NCI-H526 (cell line): Measurements from ENCODE around the gene C6.
A peak's percentile ranks its signal among the peaks of the same experiment; 100 is the strongest.

Source experiments
- DNase-seq, 2 experiments: peaks; one replicate each; lab custom pipeline; 2025; lab: John Stamatoyannopoulos, UW

The C6 gene

GRCh38 chr5:41122459-41122858 is 90.9 kb downstream of the C6 start:
- DNase-seq, result peak in 1 of 2 experiments; percentile 22

GRCh38 chr5:41120600-41120999 is 92.7 kb downstream of the C6 start:
- no peak for DNase-seq

- DNase-seq, result no peak
These were observed 95.2 kb downstream of the C6 start for GRCh38 chr5:41118177-41118576.

DNA sequence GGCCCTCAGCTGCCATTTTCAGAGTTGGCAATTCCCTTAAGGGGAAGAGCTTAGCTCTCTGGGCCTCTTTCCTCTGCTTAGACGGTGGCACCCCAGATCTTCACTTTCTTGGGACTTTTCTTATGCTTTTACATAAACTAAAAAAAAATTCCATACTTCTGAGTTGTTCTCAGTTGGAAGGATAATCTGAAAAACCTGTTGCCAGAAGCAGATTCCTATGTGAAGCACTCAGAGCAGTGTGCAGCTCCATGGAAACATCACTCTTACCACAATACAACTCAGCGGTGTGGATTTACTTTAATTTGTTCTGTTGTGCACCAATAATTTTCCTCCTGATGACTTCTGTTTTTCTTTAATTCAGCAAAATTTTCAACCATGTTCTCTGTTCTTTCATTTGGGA is 98.1 kb downstream of the C6 start:
- no peak for DNase-seq

DNA sequence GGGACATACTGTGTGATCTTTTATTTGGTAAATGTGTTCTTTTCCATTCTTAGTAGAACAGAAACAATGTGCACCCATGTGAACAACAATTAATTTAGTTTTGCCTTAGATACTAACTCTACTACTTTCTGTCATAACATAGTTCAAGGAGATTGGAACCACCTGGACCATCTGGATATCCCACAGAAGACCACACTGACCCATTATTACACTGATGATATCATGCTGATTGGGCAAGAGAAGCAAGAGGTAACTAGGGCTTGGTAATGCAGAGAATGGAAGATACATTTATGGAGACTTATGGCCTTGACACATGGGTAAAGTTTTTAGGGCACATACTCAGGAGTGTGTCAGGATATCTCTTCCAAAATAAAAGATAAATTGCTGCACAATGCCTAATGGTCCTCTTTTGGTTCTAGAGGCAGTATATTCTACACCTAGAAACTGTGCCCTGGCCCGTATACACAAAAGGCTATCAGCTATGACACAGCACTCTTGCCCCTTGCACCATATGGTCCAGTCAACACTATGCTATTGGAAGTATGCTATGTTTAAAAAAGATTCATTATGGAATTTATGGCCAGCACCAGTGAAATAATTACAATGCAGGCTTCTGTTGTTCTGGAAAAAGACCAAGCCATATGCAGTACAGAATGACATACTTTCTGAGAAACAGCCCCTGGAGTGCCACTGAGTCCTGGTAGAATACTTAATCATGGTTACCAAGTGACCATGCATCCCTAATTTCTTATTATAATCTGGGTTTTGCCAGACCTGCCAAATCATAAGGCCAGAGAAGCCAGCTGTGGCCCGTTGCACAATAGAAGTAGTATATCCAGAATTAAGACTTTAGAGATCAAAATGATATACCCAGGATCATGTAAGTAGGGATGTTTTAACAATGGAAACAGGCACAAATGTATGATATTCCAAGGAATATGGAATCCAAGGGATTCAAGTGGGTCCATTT is 100.6 kb downstream of the C6 start:
- no peak for DNase-seq

DNA sequence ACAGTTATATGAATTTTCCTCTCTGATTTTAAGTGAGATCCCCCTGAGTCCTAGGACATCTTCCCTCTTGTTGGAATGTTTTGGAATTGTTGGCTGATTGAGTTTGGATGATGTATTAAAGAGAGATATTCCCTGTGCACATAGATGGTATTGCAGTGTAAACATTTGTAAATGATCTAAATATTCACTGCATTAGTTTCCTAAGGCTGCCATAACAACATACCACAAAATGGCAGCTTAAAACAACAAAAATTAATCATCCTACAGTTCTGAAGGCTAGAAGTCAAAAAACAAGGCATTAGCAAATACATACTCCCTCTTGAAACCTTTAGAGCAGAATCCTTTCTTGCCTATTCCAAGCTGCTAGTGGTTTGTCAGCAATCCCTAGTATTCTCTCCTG is 104.1 kb downstream of the C6 start:
- no peak for DNase-seq

DNA sequence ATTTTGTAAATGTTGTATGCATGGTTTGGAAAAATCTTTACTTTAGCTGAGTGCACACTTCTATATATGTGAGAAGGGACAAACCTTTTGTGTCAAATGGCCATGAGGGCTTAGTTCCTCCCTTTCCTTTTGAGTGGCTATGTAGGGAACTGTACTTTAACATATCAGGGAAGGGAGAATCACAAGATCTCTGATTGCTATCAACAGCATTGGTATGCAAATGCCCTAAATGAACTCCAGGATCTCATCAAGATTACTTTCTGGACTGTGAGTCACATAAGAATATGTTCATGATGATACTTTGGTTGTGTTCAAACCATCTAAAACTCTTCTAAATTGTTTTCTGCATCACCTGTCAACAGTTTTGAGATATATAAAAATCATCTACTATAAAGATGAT is 111.0 kb downstream of the C6 start:
- DNase-seq, result no peak

GRCh38 chr5:41097642-41098041 is 115.7 kb downstream of the C6 start:
- peak in 1 of 2 experiments; percentile 30 for DNase-seq

- no peak for DNase-seq
These were observed 117.8 kb downstream of the C6 start for GRCh38 chr5:41095324-41096101.

DNA sequence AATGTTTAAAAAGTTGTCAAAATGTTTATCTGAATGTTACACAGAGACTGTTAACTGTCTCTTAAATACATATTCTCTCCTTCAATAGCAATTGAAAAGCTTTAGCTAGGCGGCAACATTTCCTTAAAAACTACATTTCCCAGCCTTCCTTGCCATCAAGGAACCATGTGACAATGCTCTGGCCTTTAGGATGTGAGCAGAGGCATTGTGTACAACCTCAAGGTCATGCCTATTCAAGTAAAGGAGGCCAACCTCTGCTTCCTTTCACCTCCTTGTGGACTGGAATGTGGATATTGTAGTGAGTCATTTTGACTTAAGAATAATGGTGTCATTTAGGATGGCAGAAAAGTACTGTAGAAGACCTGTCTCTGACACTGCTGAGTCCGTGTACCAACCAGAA is 118.5 kb downstream of the C6 start:
- DNase-seq, result no peak

GRCh38 chr5:41093803-41094202 is 119.5 kb downstream of the C6 start:
- no peak for DNase-seq
